Medulla oblongata (tissue), 1 donor: ENCODE results near the gene FAM219B.
"Not testable (repeated sequence)": the region's sequence is repeated elsewhere in the genome, so short reads cannot be mapped to it uniquely, and the experiment has no call there.

Source experiments
- DNase-seq: peaks from one replicate; pipeline ENCODE4 v3.0.0-alpha.2; 2015; ENCODE audit errors: extremely low spot score

The FAM219B gene

DNA sequence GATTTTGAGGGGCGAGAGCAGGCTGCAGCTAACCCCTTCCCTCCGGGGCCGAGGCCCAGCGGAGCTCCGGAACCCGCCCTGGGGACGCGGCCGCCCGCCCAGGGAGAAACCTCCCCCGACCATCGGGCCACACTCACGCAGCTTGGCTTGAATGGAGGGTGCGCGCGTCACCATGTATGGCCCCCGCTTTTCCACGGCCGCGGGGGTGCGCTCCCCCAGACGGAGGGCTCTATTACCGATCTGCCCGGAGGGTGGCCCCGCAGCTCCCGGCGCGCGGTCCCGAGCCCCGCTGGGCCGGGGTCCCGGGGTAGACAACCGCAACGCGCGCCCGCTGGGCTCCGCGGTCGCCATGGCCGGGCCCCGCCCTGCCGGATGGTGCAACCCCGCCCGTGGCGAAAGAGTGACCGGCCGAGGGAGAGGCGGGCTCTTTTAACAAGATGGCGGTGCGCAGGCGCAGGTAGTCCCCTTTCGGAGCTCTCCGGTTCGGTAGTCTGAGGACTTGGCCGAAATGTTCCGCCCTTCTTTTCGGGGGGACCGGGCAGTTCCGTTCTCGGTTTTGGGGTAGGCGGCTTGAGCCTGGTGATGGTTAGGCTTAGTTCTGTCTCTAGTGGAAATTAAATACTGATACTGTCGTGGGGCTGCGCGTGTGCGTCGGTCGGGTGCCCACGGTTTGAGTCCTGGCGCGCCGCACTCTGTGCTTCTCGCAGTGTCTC is at the start of gene FAM219B:
TSS of gene FAM219B (minus strand) at position 402 of the 713 bp plus-strand sequence. CDS start at position 351, 51 bp downstream.
- DNase-seq = peak; percentile 95

- peak; percentile 70 for DNase-seq
These were observed 49.4 kb upstream of the FAM219B start for GRCh38 chr15:74955796-74956647.

- no peak for DNase-seq
These were observed 48.4 kb upstream of the FAM219B start for GRCh38 chr15:74955017-74955416.

DNA sequence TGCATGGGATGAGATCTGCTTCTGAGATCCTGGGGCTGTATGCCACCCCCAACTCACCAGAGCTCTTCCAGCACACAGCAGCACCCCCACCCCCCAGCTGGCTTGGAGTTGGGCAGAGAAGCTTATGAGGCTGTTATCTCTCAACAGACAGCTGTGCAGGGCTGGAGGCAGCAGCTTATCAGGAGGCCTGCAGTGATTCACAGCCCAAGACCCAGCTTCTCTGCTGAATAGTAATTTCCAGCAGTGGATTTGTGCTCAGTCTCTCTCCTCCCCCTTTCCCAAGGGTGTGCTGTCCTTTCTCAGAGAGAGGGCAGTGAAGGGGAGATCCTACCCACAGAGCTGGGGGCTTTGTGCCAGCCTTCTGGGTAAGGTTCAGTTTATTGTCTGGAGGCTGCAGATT is 47.9 kb upstream of the FAM219B start:
- DNase-seq = no peak

DNA sequence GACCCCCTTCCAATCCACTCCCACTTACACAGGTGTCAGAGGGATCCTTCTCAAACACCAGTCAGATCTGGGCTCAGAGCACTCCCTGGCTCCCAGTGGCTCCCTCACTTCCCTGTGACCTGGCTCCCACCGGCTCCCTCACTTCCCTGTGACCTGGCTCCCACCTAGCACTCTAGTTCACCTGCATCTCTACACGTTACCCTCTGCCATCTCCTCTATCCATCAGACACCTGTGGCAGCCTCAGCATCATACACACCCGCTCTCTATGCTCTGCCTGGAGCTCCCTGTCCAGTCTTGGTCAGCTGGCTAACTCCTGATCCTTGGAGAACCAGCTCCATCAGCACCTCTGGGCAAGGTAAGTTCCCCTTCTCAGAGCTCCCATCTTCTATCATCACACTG is 44.4 kb upstream of the FAM219B start:
- DNase-seq = no peak

DNA sequence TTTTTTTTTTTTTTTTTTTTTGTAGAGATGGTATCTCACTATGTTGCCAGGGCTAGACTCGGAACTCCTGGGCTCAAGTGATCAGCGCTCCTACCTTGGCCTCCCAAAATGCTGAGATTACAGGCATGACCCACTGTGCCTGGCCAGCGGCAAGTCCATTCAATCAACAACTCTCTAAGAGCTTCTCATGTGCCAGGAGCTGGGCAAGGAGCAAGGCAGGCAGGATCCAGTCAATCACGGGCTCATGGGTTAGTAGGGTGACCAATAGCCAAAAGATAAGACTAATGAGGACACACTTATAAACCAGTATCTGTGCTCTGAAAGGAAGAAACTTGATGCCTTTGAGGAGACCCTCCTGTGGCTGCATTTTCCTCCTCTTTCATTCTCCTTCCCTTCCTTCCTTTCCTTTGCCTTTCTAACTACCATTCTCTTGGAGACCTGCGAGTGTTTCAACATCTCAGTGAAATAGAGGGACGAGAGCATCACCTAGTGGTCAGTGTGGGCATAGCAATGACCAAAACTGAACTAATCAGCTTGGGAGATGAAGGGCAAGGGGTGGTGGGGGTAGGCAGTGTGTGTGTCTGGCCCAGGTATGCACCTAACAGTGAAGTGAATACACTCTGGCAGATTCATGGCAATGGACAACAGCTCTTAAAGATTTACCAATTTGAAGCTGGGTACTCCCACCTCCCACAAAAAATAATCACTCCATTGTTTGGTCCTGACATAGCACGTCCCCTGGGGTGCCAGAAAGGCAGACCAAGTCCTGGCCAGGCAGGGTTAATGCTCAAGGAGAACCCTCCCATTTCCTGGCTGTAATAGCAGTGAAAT is 43.6 kb upstream of the FAM219B start:
- DNase-seq = peak; percentile 92

GRCh38 chr15:74937590-74938371 is 31.1 kb upstream of the FAM219B start, which contains the start of gene COX5A:
Gene COX5A (minus strand): TSS chr15:74938073. CDS start chr15:74938014, 59 bp downstream.
- peak; percentile 97 for DNase-seq

- DNase-seq = no peak
These were observed 30.6 kb upstream of the FAM219B start for GRCh38 chr15:74937272-74937589.

GRCh38 chr15:74935193-74935592 is 28.5 kb upstream of the FAM219B start:
- DNase-seq = not testable (repeated sequence)

GRCh38 chr15:74933573-74933972 is 26.9 kb upstream of the FAM219B start:
- no peak for DNase-seq

GRCh38 chr15:74928771-74929198 is 22.1 kb upstream of the FAM219B start:
- DNase-seq = no peak

- DNase-seq = no peak
These were observed 17.9 kb upstream of the FAM219B start for GRCh38 chr15:74924525-74924924.

DNA sequence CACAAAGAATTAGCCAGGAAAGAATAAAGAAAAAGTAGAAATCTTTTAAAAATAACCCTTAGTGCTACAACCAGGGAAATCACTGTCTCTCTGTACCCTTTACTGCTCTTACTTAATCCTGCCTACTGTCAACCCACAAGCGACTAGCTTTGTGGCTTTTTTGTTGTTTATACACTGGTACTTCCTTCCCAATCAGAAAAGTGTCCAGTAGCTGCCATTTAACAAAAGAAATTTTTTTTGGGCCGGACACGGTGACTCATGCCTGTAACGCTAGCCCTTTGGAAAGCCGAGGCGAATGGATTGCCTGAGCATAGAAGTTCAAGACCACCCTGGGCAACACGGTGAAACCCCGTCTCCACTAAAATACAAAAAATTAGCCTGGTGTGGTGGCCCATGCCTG is 13.8 kb upstream of the FAM219B start:
- DNase-seq = no peak

GRCh38 chr15:74917676-74918075 is 11.0 kb upstream of the FAM219B start:
- no peak for DNase-seq

DNA sequence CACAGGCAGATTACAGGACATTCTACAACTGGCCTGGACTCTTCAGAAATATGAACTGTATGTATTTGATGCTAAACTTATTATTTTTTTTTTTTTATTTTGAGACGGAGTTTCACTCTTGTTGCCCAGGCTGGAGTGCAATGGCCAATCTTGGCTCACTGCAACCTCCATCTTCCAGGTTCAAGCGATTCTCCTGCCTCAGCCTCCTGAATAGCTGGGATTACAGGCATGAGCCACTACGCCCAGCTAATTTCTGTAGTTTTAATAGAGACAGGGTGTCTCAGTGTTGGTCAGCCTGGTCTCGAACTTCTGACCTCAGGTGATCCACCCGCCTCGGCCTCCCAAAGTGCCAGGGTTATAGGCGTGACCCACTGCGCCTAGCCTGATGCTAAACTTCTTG is 7.1 kb upstream of the FAM219B start:
- DNase-seq = not testable (repeated sequence)

DNA sequence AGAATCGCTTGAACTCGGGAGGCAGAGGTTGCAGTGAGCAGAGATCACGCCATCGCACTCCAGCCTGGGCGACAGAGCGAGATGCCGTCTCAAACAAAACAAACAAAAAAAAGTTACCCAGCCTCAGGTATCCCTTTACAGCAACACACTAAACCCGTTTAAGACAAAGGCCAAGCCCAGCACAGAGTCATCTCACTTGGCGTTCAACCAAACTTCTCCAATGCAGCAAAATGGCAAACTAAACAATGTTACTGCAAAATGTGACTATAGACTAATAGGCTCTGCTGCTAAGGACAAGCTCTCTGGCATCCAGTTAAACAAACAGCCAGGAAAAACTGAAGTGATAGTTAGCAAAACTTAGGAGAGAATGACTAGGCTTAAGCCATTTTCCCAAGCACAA is 6.4 kb upstream of the FAM219B start:
- no peak for DNase-seq

- no peak for DNase-seq
These were observed 2.0 kb upstream of the FAM219B start for GRCh38 chr15:74908635-74909034.

- DNase-seq = peak; percentile 13
These were observed 666 bp upstream of the FAM219B start for GRCh38 chr15:74907163-74907870.

GRCh38 chr15:74906067-74906449 is 593 bp downstream of the FAM219B start:
- peak; percentile 32 for DNase-seq

- DNase-seq = no peak
These were observed 2.4 kb downstream of the FAM219B start for GRCh38 chr15:74904190-74904805.
